NB4 (cell line): ENCODE data around the gene ADAM29.
A peak's percentile ranks its signal among the peaks of the same experiment; 100 is the strongest.
"Not testable (repeated sequence)": the region's sequence is repeated elsewhere in the genome, so short reads cannot be mapped to it uniquely, and the experiment has no call there.

Source experiments
- DNase-seq: peaks from one replicate; pipeline ENCODE4 v3.0.0; 2010; ENCODE audit warnings: low read depth
- H3K4me3 ChIP-seq: one replicate; pipeline ENCODE4 v1.5.1; 2011; ENCODE audit warnings: mild to moderate bottlenecking, low read depth, low read length, moderate library complexity
- CTCF ChIP-seq: IDR thresholded peaks from one replicate; pipeline ENCODE4 v1.5.1; 2012; ENCODE audit warnings: low read depth, low read length
- MYC ChIP-seq: IDR thresholded peaks from 2 replicates; pipeline ENCODE4 v1.6.1; 2011; ENCODE audit warnings: low read depth, low read length
- POLR2A ChIP-seq: IDR thresholded peaks from 2 replicates; pipeline ENCODE4 v1.6.1; 2011; ENCODE audit warnings: mild to moderate bottlenecking; ENCODE audit not compliant: insufficient read length; ENCODE audit errors: extremely low read depth
- TF ChIP-seq, protein P1 (sequence below): IDR thresholded peaks from 2 replicates; pipeline ENCODE4 v1.6.1; 2011; ENCODE audit warnings: low read depth, low read length

Gene ADAM29

DNA sequence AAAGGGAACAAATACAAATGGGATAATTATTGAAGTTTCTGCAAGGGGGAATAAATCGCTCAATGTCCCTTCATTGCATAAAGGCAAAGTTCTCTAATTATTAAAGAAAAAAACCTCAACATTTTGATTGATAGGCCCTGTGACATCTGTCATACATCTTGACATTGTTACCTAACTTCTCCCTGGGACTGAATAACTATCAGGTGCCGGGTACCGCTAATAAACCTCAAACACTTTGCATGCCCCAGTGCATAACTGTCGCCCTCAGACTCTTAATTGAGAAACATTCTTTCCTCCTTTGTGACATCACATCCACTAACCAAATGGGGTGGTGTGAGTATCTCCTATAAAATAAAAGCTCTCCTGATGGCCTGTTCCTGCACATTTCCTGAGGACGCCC is at the start of gene ADAM29:
Gene ADAM29 (plus strand): TSS at position 301 of the 400 bp plus-strand sequence. CDS start 57,168 bp downstream, outside the sequence.
- no peak within 1 kb of the TSS for H3K4me3 ChIP-seq
- DNase-seq = no peak
- TF ChIP-seq MYC = no peak
- no peak for TF ChIP-seq POLR2A

DNA sequence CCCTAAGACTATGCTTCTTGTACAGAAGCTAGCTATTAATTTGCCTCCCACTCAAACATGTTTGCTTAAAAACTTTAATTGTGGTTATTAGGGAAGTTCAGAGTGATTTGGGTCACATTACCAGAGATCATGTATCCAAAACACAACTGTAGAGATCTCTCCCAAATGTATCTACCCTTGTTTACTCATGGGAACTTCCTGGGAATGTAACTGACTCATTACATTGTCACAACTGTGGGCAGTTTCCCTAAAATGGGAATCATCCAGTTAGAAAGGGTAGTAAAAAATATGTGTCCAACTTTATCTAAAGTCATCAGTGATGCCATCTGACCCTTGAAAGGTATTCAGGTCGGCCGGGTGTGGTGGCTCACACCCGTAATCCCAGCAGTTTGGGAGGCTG is 48.8 kb upstream of the ADAM29 start:
- TF ChIP-seq, protein P1, sequence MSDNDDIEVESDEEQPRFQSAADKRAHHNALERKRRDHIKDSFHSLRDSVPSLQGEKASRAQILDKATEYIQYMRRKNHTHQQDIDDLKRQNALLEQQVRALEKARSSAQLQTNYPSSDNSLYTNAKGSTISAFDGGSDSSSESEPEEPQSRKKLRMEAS = no peak
- no peak for TF ChIP-seq POLR2A
- no peak for TF ChIP-seq MYC
- no peak for TF ChIP-seq CTCF
- DNase-seq = no peak
- no peak overlapping the region for H3K4me3 ChIP-seq

GRCh38 chr4:174870311-174870710 is 47.8 kb upstream of the ADAM29 start:
- H3K4me3 ChIP-seq = no peak overlapping the region
- DNase-seq = no peak
- TF ChIP-seq, protein P1 = no peak
- TF ChIP-seq POLR2A = no peak
- no peak for TF ChIP-seq MYC
- TF ChIP-seq CTCF = no peak

GRCh38 chr4:174871407-174871806 is 46.8 kb upstream of the ADAM29 start:
- H3K4me3 ChIP-seq = no peak overlapping the region
- TF ChIP-seq CTCF (no peak), POLR2A (no peak), MYC (no peak)
- TF ChIP-seq, protein P1 = no peak
- no peak for DNase-seq

- H3K4me3 ChIP-seq, DNase-seq: not testable (repeated sequence)
Observed at GRCh38 chr4:174873146-174873545, 45.0 kb upstream of the ADAM29 start.

- TF ChIP-seq MYC = no peak
- peak; percentile 25 for TF ChIP-seq CTCF
- peak; percentile 13 for DNase-seq
- no peak overlapping the region for H3K4me3 ChIP-seq
Observed at GRCh38 chr4:174873931-174874330, 44.2 kb upstream of the ADAM29 start.

GRCh38 chr4:174874898-174875297 is 43.3 kb upstream of the ADAM29 start:
- no peak overlapping the region for H3K4me3 ChIP-seq
- DNase-seq = no peak
- TF ChIP-seq CTCF (no peak), POLR2A (no peak), MYC (no peak)
- TF ChIP-seq, protein P1 = no peak
